Vagina (tissue), 2 donors: ENCODE results near the gene LSP1. TPM values are rescaled to one million over a fixed set of nuclear protein-coding genes. Genes with fewer than 3 reads are reported as not detected.
A peak's percentile ranks its signal among the peaks of the same experiment; 100 is the strongest.
"Not testable (repeated sequence)": the region's sequence is repeated elsewhere in the genome, so short reads cannot be mapped to it uniquely, and the experiment has no call there.

Experiments used
- DNase-seq, 2 donors: peaks; one replicate each; pipeline ENCODE4 v3.0.0-alpha.2; 2017; ENCODE audit errors: extremely low spot score in 2 of 2
- H3K27ac ChIP-seq: fragments of 200-600 bp; sonication (generic); one replicate; pipeline ENCODE4 v1.5.1; 2019
- H3K27me3 ChIP-seq: fragments of 200-600 bp; sonication (generic); one replicate; pipeline ENCODE4 v1.5.1; 2019
- H3K36me3 ChIP-seq, 2 donors: fragments of 200-600 bp; sonication (generic); one replicate each; pipeline ENCODE4 v1.5.1; 2017 to 2019
- H3K4me1 ChIP-seq: fragments of 200-600 bp; sonication (generic); one replicate; pipeline ENCODE4 v1.5.1; 2019
- H3K4me3 ChIP-seq, 2 donors: fragments of 200-600 bp; sonication (generic); 1 replicate in 1 of 2; 2 replicates in 1 of 2; pipeline ENCODE4 v1.5.1; 2016 to 2019
- H3K9me3 ChIP-seq: fragments of 200-600 bp; sonication (generic); one replicate; pipeline ENCODE4 v1.5.1; 2019
- CTCF ChIP-seq, 3 experiments: fragments of 450-650 bp in 2 of 3; fragments of 200-600 bp in 1 of 3; sonication (generic) in 1 of 3; IDR thresholded peaks; one replicate each; pipeline ENCODE4 v1.5.1; 2017 to 2019; ENCODE audit warnings: antibody characterized with exemption in 3 of 3, mild to moderate bottlenecking in 2 of 3, moderate library complexity in 2 of 3
- POLR2A ChIP-seq, 2 donors: fragments of 450-650 bp; IDR thresholded peaks; one replicate each; pipeline ENCODE4 v1.6.1; 2017; ENCODE audit warnings: antibody characterized with exemption in 2 of 2, mild to moderate bottlenecking in 2 of 2, moderate library complexity in 2 of 2
- POLR2AphosphoS5 ChIP-seq, 2 donors: sonication (generic); formaldehyde crosslinking; IDR thresholded peaks; one replicate each; pipeline ENCODE4 v1.9.0; 2017; ENCODE audit warnings: antibody characterized with exemption in 2 of 2, mild to moderate bottlenecking in 2 of 2, low read depth in 1 of 2; ENCODE audit not compliant: insufficient read depth in 1 of 2
- intact Hi-C: fragments of 100-400 bp; cut with DNase I; formaldehyde crosslinking; loops from one replicate; pipeline ENCODE4 v1.15.1; 2023
- total RNA-seq: library from RNA; depleted of rRNA; stranded (reverse); fragments of >200 nt; gene quantifications from one replicate; pipeline ENCODE4 v1.2.3, GENCODE V29; 2016

The LSP1 gene
- total RNA-seq, 1 donor from 2014 or later, result 32.7 TPM

GRCh38 chr11:1883346-1884302 lies 30.7 kb downstream of the LSP1 start:
- H3K9me3 ChIP-seq, result no peaks in the 10 kb centered on the region
- H3K27me3 ChIP-seq, result no peaks in the 10 kb centered on the region
- H3K4me1 ChIP-seq, result peaks cover 56% of the 10 kb centered on the region
- no peak overlapping the region for H3K4me3 ChIP-seq
- H3K27ac ChIP-seq, result peak overlapping the region; percentile 96
- intact Hi-C loops, result loop anchor here (5.0 kb wide), 1 partner anchor 269 kb away; no protein-coding TSS in a partner anchor
- DNase-seq, result no peak
- TF ChIP-seq POLR2AphosphoS5 (IDR thresholded peaks at IDR 0.05; ENCODE audit: insufficient read depth in 1 of 2, low read depth in 1 of 2) (no peak), CTCF (IDR thresholded peaks at IDR 0.05) (no peak), POLR2A (IDR thresholded peaks at IDR 0.05) (no peak)
- H3K36me3 ChIP-seq, result peaks cover 0 to 40% of the 10 kb centered on the region in 2 donors

- no peak for TF ChIP-seq CTCF (IDR thresholded peaks at IDR 0.05)
- no peak for TF ChIP-seq POLR2A (IDR thresholded peaks at IDR 0.05)
- no peak for TF ChIP-seq POLR2AphosphoS5 (IDR thresholded peaks at IDR 0.05; ENCODE audit: insufficient read depth in 1 of 2, low read depth in 1 of 2)
- Histone ChIP-seq H3K27me3 (no peaks in the 10 kb centered on the region), H3K36me3 (peaks cover 0 to 40% of the 10 kb centered on the region in 2 donors), H3K4me1 (peaks cover 56% of the 10 kb centered on the region), H3K9me3 (no peaks in the 10 kb centered on the region), H3K4me3 (no peak overlapping the region), H3K27ac (no peak overlapping the region)
- DNase-seq, result no peak
- intact Hi-C loops, result loop anchor here (5.0 kb wide), 1 partner anchor 268 kb away; no protein-coding TSS in a partner anchor
These were observed 31.4 kb downstream of the LSP1 start for GRCh38 chr11:1884303-1884700.

GRCh38 chr11:1886551-1886950 lies 33.7 kb downstream of the LSP1 start:
- H3K27ac ChIP-seq, H3K9me3 ChIP-seq, DNase-seq, intact Hi-C loops, H3K4me3 ChIP-seq, H3K27me3 ChIP-seq: not testable (repeated sequence)
- peaks cover 42% of the 10 kb centered on the region for H3K4me1 ChIP-seq
- peaks cover 0 to 40% of the 10 kb centered on the region in 2 donors for H3K36me3 ChIP-seq

GRCh38 chr11:1887451-1888346 lies 34.8 kb downstream of the LSP1 start:
- Histone ChIP-seq H3K9me3 (no peaks in the 10 kb centered on the region), H3K27me3 (no peaks in the 10 kb centered on the region), H3K36me3 (peaks cover 0 to 40% of the 10 kb centered on the region in 2 donors), H3K4me1 (peaks cover 30% of the 10 kb centered on the region), H3K4me3 (no peak overlapping the region), H3K27ac (peak overlapping the region; percentile 64)
- no peak for DNase-seq
- intact Hi-C loops, result no loop called here
- TF ChIP-seq POLR2AphosphoS5 (IDR thresholded peaks at IDR 0.05; ENCODE audit: insufficient read depth in 1 of 2, low read depth in 1 of 2) (no peak), POLR2A (IDR thresholded peaks at IDR 0.05) (no peak), CTCF (IDR thresholded peaks at IDR 0.05) (no peak)

DNA sequence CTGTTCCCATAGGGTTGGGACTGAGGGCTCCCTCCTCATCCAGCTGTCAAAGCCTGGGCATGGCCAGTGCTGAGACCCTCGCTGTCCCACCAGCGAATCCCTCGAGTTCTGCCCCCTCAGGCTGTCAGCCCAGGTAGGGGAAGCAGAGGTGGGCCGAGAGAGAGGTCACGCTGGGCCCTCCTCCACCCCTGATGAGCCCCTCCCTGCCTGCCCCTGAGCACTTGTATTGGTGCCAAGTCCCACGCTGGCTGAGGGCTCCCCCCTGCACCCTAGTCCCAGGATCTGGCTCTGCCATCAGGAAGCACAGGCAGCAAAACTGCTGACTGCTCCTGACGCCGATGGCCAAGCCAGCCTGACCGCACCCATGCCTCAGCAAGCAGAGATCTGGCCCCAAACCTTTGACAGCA lies 35.5 kb downstream of the LSP1 start:
- no peak for DNase-seq
- TF ChIP-seq POLR2AphosphoS5 (IDR thresholded peaks at IDR 0.05; ENCODE audit: insufficient read depth in 1 of 2, low read depth in 1 of 2) (no peak), POLR2A (IDR thresholded peaks at IDR 0.05) (no peak), CTCF (IDR thresholded peaks at IDR 0.05) (no peak)
- intact Hi-C loops, result no loop called here
- Histone ChIP-seq H3K36me3 (peaks cover 0 to 39% of the 10 kb centered on the region in 2 donors), H3K27me3 (no peaks in the 10 kb centered on the region), H3K4me1 (peaks cover 27% of the 10 kb centered on the region), H3K9me3 (no peaks in the 10 kb centered on the region), H3K27ac (peak overlapping the region; percentile 64), H3K4me3 (no peak overlapping the region)
